Omental fat pad (tissue), 4 donors: ENCODE data around the gene FLAD1. TPM values are rescaled to one million over a fixed set of nuclear protein-coding genes. Genes with fewer than 3 reads are reported as not detected.

Experiments used
- ATAC-seq: fragments of 150-250 bp; one replicate; pipeline ENCODE4 v1.9.1; 2016; ENCODE audit warnings: mild to moderate bottlenecking, moderate library complexity; ENCODE audit not compliant: low FRiP score
- DNase-seq: peaks from one replicate; pipeline ENCODE4 v3.0.0-alpha.2; 2019; ENCODE audit warnings: low spot score
- total RNA-seq, 4 donors: library from RNA; depleted of rRNA; stranded (reverse); fragments of >200 nt; gene quantifications; one replicate each; pipeline ENCODE4 v1.1.0, GENCODE V29; 2016
- TF ChIP-seq, protein P1 (sequence below), 3 donors: fragments of 450-650 bp; IDR thresholded peaks; one replicate each; pipeline ENCODE4 v1.5.1; 2016 to 2017; ENCODE audit warnings: antibody characterized with exemption in 3 of 3, mild to moderate bottlenecking in 3 of 3, moderate library complexity in 2 of 3

Gene FLAD1
- total RNA-seq, 4 donors from 2014 or later, result 26.8 to 43.8 (median 30.9) TPM

DNA sequence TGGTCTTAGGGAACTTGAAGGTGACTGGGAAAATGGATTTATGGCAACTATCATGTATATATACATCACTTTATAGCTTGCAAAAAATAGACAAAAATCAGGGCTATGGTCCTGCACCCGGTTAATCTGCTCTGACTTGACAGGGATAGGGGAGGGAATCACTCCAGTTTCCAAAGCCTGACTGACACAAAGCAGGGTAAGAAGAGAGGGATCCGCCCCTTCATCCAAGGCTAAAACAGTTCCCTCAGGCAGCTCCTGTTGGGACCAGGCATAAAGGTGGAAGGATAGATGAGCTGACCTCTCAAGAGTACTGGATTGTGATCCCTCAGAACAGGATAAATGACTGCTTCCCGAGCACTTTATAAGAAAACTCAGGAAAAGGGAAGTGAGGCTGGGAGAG lies 28.6 kb upstream of the FLAD1 start:
- DNase-seq, result no peak
- ATAC-seq, result no peak
- TF ChIP-seq, protein P1, sequence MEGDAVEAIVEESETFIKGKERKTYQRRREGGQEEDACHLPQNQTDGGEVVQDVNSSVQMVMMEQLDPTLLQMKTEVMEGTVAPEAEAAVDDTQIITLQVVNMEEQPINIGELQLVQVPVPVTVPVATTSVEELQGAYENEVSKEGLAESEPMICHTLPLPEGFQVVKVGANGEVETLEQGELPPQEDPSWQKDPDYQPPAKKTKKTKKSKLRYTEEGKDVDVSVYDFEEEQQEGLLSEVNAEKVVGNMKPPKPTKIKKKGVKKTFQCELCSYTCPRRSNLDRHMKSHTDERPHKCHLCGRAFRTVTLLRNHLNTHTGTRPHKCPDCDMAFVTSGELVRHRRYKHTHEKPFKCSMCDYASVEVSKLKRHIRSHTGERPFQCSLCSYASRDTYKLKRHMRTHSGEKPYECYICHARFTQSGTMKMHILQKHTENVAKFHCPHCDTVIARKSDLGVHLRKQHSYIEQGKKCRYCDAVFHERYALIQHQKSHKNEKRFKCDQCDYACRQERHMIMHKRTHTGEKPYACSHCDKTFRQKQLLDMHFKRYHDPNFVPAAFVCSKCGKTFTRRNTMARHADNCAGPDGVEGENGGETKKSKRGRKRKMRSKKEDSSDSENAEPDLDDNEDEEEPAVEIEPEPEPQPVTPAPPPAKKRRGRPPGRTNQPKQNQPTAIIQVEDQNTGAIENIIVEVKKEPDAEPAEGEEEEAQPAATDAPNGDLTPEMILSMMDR (IDR thresholded peaks at IDR 0.05), result no peak

GRCh38 chr1:154955039-154955717 lies 28.0 kb upstream of the FLAD1 start:
- peak; percentile 1 for ATAC-seq
- DNase-seq, result no peak
- TF ChIP-seq, protein P1 (IDR thresholded peaks at IDR 0.05), result no peak

DNA sequence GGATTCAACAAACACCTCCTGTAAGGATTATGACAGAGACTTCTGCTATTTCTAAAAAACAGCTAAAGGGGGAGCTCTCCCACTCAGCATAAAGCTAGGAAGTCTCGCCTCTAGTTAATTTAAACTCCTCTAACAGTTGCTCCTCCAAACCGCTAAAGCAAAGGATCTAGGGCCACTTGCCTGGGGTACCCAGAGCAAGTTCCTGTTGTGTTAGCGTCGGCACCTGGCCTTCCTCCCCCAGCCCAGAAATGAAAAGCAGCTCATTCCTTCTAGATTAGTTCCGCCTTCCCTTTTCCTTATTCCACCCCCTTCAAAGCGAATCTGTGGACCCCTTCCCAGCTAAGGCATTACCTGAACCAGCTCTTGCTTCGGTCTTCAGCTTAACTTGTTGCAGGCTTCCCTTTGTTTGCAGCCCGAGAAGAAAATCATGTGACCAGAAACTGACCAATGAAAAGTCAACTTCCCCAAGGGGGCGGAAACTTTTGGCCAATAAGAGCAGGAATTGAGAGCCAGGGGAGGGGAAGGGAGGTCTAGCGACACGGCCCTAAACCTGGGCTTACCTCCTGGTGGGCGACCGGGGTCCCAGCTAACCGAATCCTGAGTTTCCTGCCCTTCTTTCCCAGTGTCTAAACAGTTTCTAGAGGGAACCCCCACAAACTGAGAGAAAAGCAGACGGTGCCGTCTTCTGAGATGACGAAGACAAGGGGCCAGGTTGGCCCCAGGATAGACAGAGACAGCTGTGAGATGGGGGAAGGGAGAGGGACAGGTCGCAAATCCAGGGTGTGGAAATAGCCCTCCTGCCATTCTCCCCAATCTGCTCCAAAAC lies 27.2 kb upstream of the FLAD1 start, which contains the start of gene PBXIP1:
Gene PBXIP1, minus strand, starts transcription at position 382 of the 826 bp plus-strand sequence. CDS start 2,378 bp downstream, outside the sequence.
- ATAC-seq (peak; percentile 69), DNase-seq (no peak)
- TF ChIP-seq, protein P1 (IDR thresholded peaks at IDR 0.05), result no peak

DNA sequence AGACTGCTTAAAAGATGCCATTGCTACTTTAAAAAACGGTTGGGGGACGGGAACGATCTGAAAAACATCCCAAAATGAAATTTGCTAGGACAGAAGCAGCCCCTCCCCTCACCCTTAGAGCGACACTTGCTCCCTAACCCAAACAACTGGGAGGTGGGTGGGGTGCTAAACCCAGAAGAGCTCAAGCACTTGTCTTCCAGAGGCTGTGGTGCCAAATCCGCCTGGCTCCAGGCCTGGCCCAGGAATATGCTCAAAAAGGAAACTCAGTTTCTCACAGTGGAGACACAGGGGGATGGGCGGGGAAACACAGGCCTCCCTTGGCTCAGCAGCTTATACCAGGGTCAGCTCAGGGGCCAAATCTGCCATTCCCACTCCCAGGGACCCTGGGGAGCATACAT lies 26.6 kb upstream of the FLAD1 start:
- ATAC-seq (no peak), DNase-seq (no peak)
- TF ChIP-seq, protein P1 (IDR thresholded peaks at IDR 0.05), result no peak

GRCh38 chr1:154957091-154957657 lies 26.0 kb upstream of the FLAD1 start:
- ATAC-seq (no peak), DNase-seq (no peak)
- TF ChIP-seq, protein P1 (IDR thresholded peaks at IDR 0.05), result no peak

GRCh38 chr1:154958036-154958435 lies 25.1 kb upstream of the FLAD1 start:
- TF ChIP-seq, protein P1 (IDR thresholded peaks at IDR 0.05), result no peak
- DNase-seq (no peak), ATAC-seq (no peak)
